DMS79 treated with DMSO at 0.1 percent for 48 hours (cell line): Measurements from ENCODE around the gene HES5.
"Not testable (repeated sequence)": the region's sequence is repeated elsewhere in the genome, so short reads cannot be mapped to it uniquely, and the experiment has no call there.

Experiments
- DNase-seq: peaks from one replicate; lab custom pipeline; 2025; lab: John Stamatoyannopoulos, UW

HES5 gene

DNA sequence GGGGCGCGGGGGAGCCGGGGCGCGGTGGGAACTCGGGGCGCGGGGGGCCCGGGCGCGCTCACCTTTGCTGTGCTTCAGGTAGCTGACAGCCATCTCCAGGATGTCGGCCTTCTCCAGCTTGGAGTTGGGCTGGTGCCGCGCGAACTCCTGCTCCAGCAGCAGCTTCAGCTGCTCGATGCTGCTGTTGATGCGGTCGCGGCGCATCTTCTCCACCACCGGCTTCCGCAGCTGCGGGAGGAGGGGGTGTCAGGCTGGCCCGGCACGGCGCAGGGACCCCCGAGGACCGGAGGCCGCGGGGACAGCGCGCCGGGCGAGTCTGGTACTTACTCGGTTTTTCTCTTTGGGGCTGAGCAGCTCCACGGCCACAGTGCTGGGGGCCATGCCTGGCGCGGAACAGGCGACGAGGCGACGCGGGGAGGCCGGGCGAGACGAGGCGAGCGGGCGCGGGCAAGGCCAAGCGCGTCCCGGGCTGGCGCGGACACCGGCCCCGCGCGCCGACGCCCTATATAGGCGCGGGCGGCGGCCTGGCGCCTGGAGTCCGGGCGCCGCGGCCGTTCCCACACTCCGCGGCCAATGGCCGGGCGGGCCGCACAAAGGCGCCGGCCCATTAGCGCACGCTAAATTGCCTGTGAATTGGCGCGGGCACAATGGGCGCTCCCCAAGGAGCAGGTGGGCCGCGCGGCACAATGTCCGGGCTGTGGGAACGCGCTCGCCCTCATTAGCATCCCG, at the start of gene HES5:
Gene HES5, minus strand, starts transcription at position 480 of the 729 bp plus-strand sequence. Its CDS starts 99 bp downstream, at position 381.
- DNase-seq, result peak; percentile 73

DNA sequence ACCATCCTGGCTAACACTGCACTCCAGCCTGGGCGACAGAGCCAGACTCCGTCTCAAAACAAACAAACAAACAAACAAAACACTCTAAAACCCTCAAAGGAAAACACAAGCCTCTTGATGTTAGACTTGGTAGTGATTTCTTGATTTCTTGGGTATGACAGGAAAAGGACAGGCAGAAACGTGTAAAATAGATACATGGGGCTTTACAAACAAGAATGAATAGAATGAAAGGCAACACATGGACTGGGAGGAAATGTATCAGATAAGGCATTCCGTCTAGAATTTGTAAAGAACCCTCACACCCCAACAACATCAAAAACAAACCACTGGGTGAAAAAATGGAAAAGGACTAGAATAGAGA, 48.7 kb upstream of the HES5 start:
- DNase-seq, result no peak

DNA sequence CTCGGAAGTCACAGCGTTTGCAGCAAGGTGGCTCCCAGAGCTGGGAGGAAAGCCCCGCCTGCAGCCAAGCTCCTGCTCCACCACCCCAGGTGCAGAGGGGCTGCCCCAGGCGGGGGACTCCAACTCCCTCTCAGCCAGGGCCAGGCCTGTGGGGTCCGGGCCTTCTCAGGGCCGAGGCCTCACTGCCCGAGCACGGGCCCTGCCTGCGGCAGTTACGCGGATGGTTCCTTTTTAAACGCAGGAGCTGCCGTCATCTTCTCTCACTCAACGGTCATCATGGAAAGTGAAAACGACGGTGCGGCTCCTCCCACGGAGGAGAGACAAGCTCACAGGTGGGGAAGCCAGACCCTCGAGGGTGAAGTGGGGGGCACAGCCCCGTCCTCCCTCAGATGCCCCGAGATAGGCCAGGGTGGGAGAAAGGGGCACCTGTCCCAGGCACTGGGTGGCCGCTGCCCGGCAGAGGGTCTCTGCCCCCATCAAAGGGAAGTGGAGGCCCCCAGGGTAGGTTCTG, 47.6 kb upstream of the HES5 start:
- DNase-seq, result not testable (repeated sequence)

- DNase-seq, result no peak
Observed at GRCh38 chr1:2575801-2576663, 46.0 kb upstream of the HES5 start.

GRCh38 chr1:2574350-2574749, 44.3 kb upstream of the HES5 start:
- no peak for DNase-seq

- DNase-seq, result no peak
Observed at GRCh38 chr1:2573250-2573920, 43.3 kb upstream of the HES5 start.

DNA sequence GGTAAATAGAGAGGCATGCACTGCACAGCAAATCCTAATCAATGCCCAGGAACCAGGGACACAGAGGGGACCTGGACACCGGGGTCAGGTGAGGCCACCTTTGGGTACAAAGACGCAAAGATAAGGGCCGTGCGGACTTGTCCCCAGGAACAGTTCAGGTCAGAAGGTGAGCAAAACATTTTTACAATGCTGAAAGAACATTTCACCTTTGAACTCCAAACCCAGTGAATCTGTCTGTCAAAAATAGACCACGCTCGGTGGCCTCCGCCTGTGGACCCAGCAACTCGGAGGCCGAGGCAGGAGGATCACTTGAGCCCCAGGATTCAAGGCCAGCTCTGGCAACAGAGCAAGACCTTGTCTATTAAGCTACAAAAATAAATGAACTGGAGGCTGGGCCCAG, 41.3 kb upstream of the HES5 start:
- no peak for DNase-seq

DNA sequence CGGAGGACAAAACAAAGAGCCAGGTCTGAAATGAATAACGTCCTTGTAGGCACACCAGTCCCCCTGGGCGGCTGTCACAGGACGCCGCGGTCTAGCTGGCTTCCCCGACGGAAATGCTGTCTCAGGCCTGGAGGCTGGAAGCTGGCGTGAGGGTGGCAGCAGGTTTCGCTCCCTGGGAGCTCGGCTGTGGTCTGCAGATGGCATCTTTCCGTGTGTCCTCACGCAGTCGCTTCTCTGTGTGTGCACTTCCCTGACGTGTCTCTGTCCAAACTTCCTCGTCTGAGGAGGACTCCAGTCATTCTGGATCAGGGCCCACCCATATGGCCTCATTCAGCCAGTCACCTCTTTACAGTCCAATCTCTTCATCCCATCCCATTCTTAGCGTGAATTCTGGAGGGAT, 40.3 kb upstream of the HES5 start:
- DNase-seq, result no peak

DNA sequence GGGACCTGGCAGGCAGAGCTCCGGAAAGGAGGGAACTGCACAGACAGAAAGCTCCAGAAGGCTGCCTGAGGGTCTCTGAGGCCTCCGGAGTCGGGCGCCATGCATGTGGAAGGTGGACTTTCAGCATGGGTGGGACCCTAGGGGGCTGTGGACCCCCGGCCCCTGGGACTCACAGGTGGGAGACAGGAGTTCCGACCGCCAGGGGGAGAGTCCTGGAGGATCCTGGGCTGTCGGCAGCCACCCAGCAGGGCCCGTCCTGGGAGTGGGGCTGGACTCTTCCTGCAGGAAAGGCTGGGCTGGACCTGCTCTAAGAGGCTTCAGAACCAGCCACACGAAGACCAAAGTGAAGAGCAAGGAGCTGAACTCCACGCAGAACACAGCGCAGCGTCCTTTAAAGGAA, 39.6 kb upstream of the HES5 start:
- not testable (repeated sequence) for DNase-seq

- DNase-seq, result no peak
Observed at GRCh38 chr1:2569060-2569459, 39.0 kb upstream of the HES5 start.

DNA sequence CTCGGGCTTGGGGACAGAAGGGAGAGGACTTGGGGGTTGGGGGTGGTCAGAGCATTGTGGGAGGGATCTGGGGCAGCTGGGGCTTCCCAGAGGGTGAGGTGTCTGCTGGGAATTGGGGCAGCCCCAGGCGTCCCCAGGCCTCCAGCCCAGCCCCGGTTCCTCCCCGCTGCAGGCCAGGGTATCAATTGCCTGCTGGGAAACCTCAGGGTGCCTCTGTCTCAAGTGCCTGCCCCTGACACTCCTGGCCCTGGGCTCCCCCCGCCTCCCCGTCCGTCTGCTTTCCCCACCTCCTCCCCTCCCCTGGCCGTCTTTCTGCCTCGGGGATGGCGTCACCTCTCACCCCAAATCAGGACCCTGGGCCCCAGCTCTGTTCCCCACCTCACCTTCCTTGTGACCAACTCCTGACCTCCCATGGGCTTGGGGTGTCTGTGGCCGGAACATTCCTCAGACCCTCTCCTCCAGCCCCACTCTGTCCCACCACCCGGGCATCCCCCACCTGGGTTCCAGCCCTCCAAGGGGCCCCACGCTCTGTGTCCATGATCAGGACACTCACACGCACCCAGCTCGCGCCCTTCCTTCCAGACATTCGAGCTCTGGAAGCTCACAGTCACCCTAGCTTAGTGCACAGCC, 38.2 kb upstream of the HES5 start:
- DNase-seq, result not testable (repeated sequence)

- no peak for DNase-seq
Observed at GRCh38 chr1:2567083-2567679, 37.1 kb upstream of the HES5 start.

- no peak for DNase-seq
Observed at GRCh38 chr1:2566101-2567045, 36.3 kb upstream of the HES5 start.

DNA sequence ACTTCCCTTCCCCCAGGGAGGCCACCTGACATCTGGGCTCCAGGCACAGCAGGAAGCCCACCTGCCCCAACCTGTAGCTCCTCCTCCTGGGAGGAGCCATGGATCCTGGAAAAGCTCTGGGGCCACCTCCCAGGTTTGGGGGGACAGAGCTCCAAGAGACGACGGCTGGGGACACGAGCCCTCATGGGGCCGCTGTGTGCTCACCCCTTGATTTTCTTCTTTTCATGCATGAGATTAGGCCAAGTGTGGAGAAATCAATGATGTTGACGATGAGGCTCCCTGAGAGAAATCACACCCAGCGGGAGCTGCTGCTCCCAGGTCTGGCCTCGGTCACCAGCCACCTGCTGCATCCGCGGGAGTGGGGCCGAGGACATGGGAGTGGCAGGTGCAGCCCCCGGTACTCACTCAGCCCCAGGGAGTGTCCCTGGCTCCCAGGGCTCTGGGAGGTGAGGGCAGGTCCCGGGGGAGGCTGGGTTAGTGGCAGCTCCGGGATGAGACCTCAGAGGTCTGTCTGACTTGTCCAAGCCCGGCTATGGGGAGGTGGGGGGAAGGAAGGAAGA, 34.8 kb upstream of the HES5 start:
- no peak for DNase-seq

DNA sequence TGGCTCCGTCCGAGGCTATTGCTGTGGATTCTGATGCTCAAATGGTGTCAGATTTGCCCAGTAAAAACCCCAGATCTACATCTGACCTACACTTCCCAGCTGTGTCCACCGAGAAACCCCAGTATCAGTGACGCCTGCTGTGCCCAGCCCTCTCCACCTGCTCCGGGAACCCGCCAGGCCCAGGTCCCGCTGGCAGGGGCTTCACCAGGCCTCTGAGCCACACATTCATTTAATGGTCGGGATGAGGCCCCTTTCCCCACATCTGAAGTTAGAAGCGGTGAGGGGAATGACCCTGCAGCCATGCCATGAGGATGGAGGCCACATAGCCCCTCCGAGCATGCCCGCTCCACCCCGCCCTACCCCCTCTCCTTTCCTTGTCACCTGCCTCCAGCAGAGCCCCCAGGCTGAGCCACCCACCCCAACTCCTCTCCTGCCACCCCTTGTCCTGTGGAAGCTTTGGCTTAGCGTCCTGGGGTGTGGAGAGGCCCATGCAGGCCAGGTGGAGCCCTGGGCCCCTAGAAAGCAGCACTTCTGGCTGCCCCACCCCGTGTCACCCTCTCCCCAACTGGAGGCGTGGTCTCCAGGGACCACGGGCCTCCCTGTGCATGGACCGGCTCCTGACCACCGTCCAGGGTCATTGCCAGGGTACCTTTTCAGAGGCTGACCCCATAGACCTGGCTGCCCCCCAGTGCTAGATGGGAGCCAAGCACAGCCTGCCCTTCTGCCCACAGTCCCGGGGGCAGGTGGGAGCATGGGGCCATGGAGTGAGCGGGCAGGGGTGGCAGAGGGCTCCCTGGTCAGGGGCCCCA, 34.1 kb upstream of the HES5 start:
- no peak for DNase-seq

- no peak for DNase-seq
Observed at GRCh38 chr1:2563205-2563604, 33.1 kb upstream of the HES5 start.

DNA sequence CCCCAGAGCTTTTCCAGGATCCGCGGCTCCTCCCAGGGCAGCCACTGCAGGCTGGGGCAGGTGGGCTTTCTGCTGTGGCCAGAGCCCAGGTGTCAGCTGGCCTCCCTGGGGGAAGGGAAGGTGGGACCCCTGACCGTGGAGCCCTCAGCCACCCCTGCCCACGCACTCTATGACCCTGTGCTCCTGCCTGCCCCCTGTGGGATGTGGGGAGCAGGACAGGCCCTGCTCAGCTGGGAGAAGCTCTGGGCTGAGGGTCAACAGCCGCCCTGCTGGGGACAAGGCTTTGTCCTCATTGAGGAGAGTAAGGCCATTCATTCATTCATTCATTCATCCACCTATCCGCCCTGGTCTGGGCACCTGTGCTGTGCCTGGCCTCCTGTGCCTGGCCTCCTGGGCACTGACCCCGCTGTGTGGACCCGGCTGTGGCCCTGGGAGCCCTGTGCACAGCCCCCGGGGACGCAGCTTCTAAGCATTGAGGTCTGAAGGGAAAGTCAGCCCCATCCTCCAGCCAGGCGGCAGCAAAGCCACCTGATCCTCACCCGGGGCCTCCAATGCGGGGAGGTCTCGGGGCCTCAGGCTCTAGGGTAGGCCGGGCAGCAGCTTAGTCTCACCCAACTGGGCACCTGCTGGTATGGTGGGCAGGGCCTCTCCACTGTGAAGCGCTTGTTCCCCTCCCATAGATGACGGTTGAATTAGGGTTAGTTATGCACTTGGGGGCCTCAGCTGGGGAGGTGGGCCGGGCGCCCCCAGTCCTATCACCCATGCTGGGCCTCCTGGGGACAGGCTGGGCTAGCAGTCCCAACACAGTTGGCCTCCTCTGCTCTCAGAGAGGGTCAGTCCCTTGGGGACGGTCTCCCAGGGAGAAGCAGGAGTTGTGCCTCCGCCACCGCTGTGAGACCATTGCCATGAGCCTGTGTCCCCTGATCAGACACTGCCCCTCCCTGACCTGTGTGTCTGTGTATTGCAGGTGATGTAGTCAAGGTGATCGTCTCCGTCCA, 32.1 kb upstream of the HES5 start:
- DNase-seq, result no peak

DNA sequence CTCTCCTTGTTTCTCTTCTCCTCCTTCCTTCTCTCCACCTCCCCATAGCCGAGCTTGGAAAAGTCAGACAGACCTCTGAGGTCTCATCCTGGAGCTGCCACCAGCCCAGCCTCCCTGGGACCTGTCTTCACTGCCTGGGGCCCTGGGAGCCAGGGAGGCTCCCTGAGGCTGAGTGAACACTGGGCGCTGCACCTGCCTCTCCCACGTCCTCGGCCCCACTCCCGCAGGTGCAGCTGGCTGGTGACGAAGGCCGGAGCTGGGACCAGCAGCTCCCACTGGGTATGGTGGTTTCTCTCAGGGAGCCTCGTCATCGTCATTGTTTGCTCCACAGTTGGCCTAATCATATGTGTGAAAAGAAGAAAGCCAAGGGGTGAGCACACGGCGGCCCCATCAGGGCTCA, 31.4 kb upstream of the HES5 start:
- DNase-seq, result no peak
